Epithelial cell of proximal tubule (primary cell): ENCODE measurements around the gene PTAR1. TPM values are rescaled to one million over a fixed set of nuclear protein-coding genes. Genes with fewer than 3 reads are reported as not detected.

Experiments used
- DNase-seq: peaks from one replicate; pipeline ENCODE4 v3.0.0-alpha.2; 2011; ENCODE audit warnings: low read depth
- H3K4me3 ChIP-seq: 2 replicates; pipeline ENCODE4 v1.5.1; 2011; ENCODE audit warnings: low read depth, mild to moderate bottlenecking, low read length
- total RNA-seq: library from RNA; depleted of rRNA; stranded (reverse); fragments of >200 nt; gene quantifications from 2 replicates; pipeline ENCODE4 v1.2.3, GENCODE V29; 2015
- TF ChIP-seq, protein P1 (sequence below): conservative IDR thresholded peaks from 2 replicates; pipeline ENCODE4 v1.5.1; 2012; ENCODE audit warnings: low read depth, mild to moderate bottlenecking, low read length

The PTAR1 gene
- total RNA-seq, 1 donor from 2014 or later, result 32.4 TPM

DNA sequence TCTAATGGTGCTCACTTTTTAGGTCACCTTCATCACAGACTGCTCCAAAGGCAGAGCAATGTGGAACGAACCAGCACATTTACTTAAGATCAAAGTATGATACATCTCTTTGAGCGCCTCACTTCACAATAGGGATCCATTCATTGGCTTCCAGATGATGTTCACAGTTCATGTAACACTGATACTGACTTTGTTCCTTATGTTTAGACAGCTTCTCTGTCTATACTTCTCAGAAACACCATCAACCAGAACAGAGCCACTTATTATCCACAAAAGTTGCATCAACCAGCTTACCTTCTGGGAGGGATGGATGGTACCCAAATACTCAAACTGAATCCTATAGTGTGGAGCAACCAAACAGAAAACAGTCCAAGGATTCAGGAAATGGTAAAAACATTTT is 4.6 kb downstream of the PTAR1 start:
- H3K4me3 ChIP-seq, result no peak overlapping the region
- no peak for DNase-seq
- TF ChIP-seq, protein P1, sequence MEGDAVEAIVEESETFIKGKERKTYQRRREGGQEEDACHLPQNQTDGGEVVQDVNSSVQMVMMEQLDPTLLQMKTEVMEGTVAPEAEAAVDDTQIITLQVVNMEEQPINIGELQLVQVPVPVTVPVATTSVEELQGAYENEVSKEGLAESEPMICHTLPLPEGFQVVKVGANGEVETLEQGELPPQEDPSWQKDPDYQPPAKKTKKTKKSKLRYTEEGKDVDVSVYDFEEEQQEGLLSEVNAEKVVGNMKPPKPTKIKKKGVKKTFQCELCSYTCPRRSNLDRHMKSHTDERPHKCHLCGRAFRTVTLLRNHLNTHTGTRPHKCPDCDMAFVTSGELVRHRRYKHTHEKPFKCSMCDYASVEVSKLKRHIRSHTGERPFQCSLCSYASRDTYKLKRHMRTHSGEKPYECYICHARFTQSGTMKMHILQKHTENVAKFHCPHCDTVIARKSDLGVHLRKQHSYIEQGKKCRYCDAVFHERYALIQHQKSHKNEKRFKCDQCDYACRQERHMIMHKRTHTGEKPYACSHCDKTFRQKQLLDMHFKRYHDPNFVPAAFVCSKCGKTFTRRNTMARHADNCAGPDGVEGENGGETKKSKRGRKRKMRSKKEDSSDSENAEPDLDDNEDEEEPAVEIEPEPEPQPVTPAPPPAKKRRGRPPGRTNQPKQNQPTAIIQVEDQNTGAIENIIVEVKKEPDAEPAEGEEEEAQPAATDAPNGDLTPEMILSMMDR, result no peak

GRCh38 chr9:69753830-69754229 is 6.0 kb downstream of the PTAR1 start:
- DNase-seq, result no peak

DNA sequence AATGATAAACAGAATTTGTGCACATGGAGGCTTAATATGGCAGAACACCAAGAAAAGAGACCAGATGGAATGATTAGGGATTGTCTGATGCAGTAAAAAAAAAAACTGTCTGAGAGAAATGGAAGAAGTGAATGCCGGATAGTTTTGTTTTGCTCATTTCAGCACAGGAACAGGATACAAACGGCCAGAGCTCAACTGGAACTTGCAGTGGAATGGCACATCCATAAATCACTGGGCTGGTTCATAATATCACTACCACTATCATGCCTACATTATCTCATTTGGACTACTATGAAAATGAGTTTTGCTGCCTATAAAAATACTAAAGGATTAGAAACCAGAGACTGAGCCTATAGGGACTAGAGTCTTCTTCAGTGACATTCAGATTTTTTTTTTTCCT is 9.7 kb downstream of the PTAR1 start:
- no peak for DNase-seq
- TF ChIP-seq, protein P1, result no peak
- H3K4me3 ChIP-seq, result no peak overlapping the region

More at GRCh38 chr9:69753830-69754229, 6.0 kb downstream of the PTAR1 start:
- no peak overlapping the region for H3K4me3 ChIP-seq
- TF ChIP-seq, protein P1, result no peak

DNA sequence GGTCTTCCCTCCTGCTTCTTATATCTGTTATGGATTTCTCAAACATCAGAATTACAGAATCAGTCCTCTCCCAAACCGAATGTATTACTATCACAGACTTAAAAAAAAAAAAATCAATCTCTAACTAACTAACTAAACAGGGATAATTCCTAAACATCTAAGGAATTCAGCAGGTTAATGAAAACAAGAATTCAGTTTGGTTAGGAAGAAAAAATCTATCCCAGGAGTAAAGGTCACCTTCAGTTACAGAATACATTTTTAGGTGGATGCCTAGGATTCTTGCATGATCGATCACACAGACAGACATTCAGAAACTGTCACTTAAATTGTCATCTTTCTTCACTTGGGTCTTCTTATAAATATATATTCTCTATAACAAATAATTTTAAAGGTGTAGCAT is 11.5 kb downstream of the PTAR1 start:
- TF ChIP-seq, protein P1, result no peak
- no peak overlapping the region for H3K4me3 ChIP-seq
- DNase-seq, result no peak

GRCh38 chr9:69746859-69747560 is 12.8 kb downstream of the PTAR1 start:
- H3K4me3 ChIP-seq, result no peak overlapping the region
- TF ChIP-seq, protein P1, result no peak
- no peak for DNase-seq

GRCh38 chr9:69745716-69746437 is 13.9 kb downstream of the PTAR1 start:
- no peak overlapping the region for H3K4me3 ChIP-seq
- DNase-seq, result no peak
- TF ChIP-seq, protein P1, result peak; percentile 63
